HEK293T (cell line): ENCODE data around the gene ATG7.

Experiments
- CTCF ChIA-PET: fragments of 350-600 bp; formaldehyde crosslinking; extraction: SDS; loops from one replicate; lab custom pipeline; 2021; ENCODE audit warnings: antibody characterized with exemption, inconsistent platforms; lab: Yijun Ruan, JAX
- POLR2A ChIA-PET: fragments of 350-600 bp; formaldehyde crosslinking; extraction: SDS; loops from one replicate; lab custom pipeline; 2020; ENCODE audit warnings: antibody characterized with exemption, inconsistent platforms; lab: Yijun Ruan, JAX
- DNase-seq: peaks from one replicate; pipeline ENCODE4 v3.0.0; 2012; ENCODE audit warnings: mixed read lengths; ENCODE audit errors: extremely low spot score
- ARNT ChIP-seq: fragments of 450-650 bp; IDR thresholded peaks from 2 replicates; pipeline ENCODE4 v1.6.1; 2017; ENCODE audit warnings: mild to moderate bottlenecking
- BHLHE40 ChIP-seq: fragments of 450-650 bp; IDR thresholded peaks from 2 replicates; pipeline ENCODE4 v1.6.1; 2016; ENCODE audit warnings: mild to moderate bottlenecking, moderate library complexity, borderline replicate concordance
- CTBP1 ChIP-seq: fragments of 450-650 bp; IDR thresholded peaks from 2 replicates; pipeline ENCODE4 v1.6.1; 2016; ENCODE audit warnings: borderline replicate concordance
- ELF4 ChIP-seq: fragments of 450-650 bp; IDR thresholded peaks from 2 replicates; pipeline ENCODE4 v1.6.1; 2017; ENCODE audit warnings: antibody characterized with exemption
- FOXA1 ChIP-seq: fragments of 450-650 bp; IDR thresholded peaks from 2 replicates; pipeline ENCODE4 v1.6.1; 2016; ENCODE audit warnings: mild to moderate bottlenecking
- FOXK2 ChIP-seq: fragments of 450-650 bp; IDR thresholded peaks from 2 replicates; pipeline ENCODE4 v1.6.1; 2016; ENCODE audit warnings: mild to moderate bottlenecking
- FOXM1 ChIP-seq: fragments of 450-650 bp; IDR thresholded peaks from 2 replicates; pipeline ENCODE4 v1.6.1; 2017; ENCODE audit warnings: mild to moderate bottlenecking, borderline replicate concordance
- HDGF ChIP-seq: fragments of 450-650 bp; IDR thresholded peaks from 2 replicates; pipeline ENCODE4 v1.6.1; 2017; ENCODE audit warnings: antibody characterized with exemption, borderline replicate concordance
- L3MBTL2 ChIP-seq: fragments of 450-650 bp; conservative IDR thresholded peaks from 2 replicates; pipeline ENCODE4 v1.6.1; 2016; ENCODE audit warnings: mild to moderate bottlenecking
- LEF1 ChIP-seq: fragments of 450-650 bp; IDR thresholded peaks from 2 replicates; pipeline ENCODE4 v1.6.1; 2017; ENCODE audit warnings: mild to moderate bottlenecking, borderline replicate concordance
- NFRKB ChIP-seq: fragments of 450-650 bp; IDR thresholded peaks from 2 replicates; pipeline ENCODE4 v1.6.1; 2016; ENCODE audit warnings: mild to moderate bottlenecking, moderate library complexity
- PKNOX1 ChIP-seq: fragments of 450-650 bp; IDR thresholded peaks from 2 replicates; pipeline ENCODE4 v1.6.1; 2016
- SP1 ChIP-seq: fragments of 450-650 bp; IDR thresholded peaks from 2 replicates; pipeline ENCODE4 v1.6.1; 2017
- SUZ12 ChIP-seq: fragments of 450-650 bp; IDR thresholded peaks from 2 replicates; pipeline ENCODE4 v1.6.1; 2016; ENCODE audit warnings: mild to moderate bottlenecking
- TARDBP ChIP-seq: fragments of 450-650 bp; IDR thresholded peaks from 2 replicates; pipeline ENCODE4 v1.6.1; 2016
- ZNF384 ChIP-seq: fragments of 450-650 bp; IDR thresholded peaks from 2 replicates; pipeline ENCODE4 v1.6.1; 2016

Gene ATG7

GRCh38 chr3:11604139-11604892 is 332.1 kb downstream of the ATG7 start:
- ChIA-PET POLR2A (no interaction called here), CTCF (interaction anchor here (0.6 kb wide), 1 partner anchor 14 kb away, joined by 3 read pairs; no protein-coding TSS in a partner anchor)
- no peak for DNase-seq
- TF ChIP-seq ARNT, result no peak
- TF ChIP-seq FOXM1, result no peak
- TF ChIP-seq HDGF, result no peak
- no peak for TF ChIP-seq ELF4

- POLR2A ChIA-PET, result no interaction called here
- CTCF ChIA-PET, result no interaction called here
- no peak for DNase-seq
- TF ChIP-seq L3MBTL2, result no peak
- TF ChIP-seq TARDBP, result no peak
- TF ChIP-seq SP1, result no peak
- TF ChIP-seq CTBP1, result no peak
- TF ChIP-seq HDGF, result no peak
- TF ChIP-seq ZNF384, result no peak
- no peak for TF ChIP-seq FOXM1
- no peak for TF ChIP-seq PKNOX1
- no peak for TF ChIP-seq ELF4
- TF ChIP-seq ARNT, result no peak
- no peak for TF ChIP-seq NFRKB
- no peak for TF ChIP-seq BHLHE40
- no peak for TF ChIP-seq FOXK2
Observed at GRCh38 chr3:11605398-11605797, 333.2 kb downstream of the ATG7 start.

- TF ChIP-seq LEF1, result no peak
- TF ChIP-seq PKNOX1, result peak; percentile 36
- no peak for TF ChIP-seq ZNF384
- TF ChIP-seq HDGF, result no peak
- DNase-seq, result no peak
- ChIA-PET POLR2A (no interaction called here), CTCF (no interaction called here)
Observed at GRCh38 chr3:11606090-11606784, 334.0 kb downstream of the ATG7 start.

GRCh38 chr3:11606865-11607440 is 334.8 kb downstream of the ATG7 start:
- TF ChIP-seq HDGF (no peak), FOXA1 (no peak), PKNOX1 (no peak), NFRKB (no peak), CTBP1 (no peak), TARDBP (no peak), SP1 (no peak), ZNF384 (no peak), SUZ12 (no peak), L3MBTL2 (no peak), ARNT (no peak), BHLHE40 (no peak), FOXM1 (no peak), FOXK2 (no peak), LEF1 (no peak), ELF4 (no peak)
- ChIA-PET POLR2A (no interaction called here), CTCF (no interaction called here)
- no peak for DNase-seq
